Esophagus squamous epithelium (tissue), 5 donors: ENCODE measurements around the gene CIBAR2. TPM values are rescaled to one million over a fixed set of nuclear protein-coding genes. Genes with fewer than 3 reads are reported as not detected.

Experiments
- DNase-seq: peaks from one replicate; lab custom pipeline; 2025; lab: John Stamatoyannopoulos, UW
- H3K27ac ChIP-seq, 4 donors: fragments of 200-600 bp; sonication (generic); one replicate each; pipeline ENCODE4 v1.5.1; 2016 to 2019; ENCODE audit warnings: mild to moderate bottlenecking in 1 of 4
- H3K27me3 ChIP-seq, 4 donors: fragments of 200-600 bp; sonication (generic); 1 replicate in 3 of 4; 2 replicates in 1 of 4; pipeline versions ENCODE4 v1.5.1 to v1.6.0; 2017 to 2021; ENCODE audit warnings: antibody characterized with exemption in 1 of 4
- H3K36me3 ChIP-seq, 3 donors: fragments of 200-600 bp; sonication (generic); one replicate each; pipeline ENCODE4 v1.5.1; 2016 to 2019
- H3K4me1 ChIP-seq, 3 donors: fragments of 200-600 bp; sonication (generic); one replicate each; pipeline ENCODE4 v1.5.1; 2017 to 2019
- H3K4me3 ChIP-seq, 4 donors: fragments of 200-600 bp; sonication (generic); 1 replicate in 3 of 4; 2 replicates in 1 of 4; pipeline ENCODE4 v1.5.1; 2016 to 2019; ENCODE audit warnings: mild to moderate bottlenecking in 2 of 4, moderate library complexity in 1 of 4
- H3K9me3 ChIP-seq, 3 donors: fragments of 200-600 bp; sonication (generic); one replicate each; pipeline ENCODE4 v1.5.1; 2016 to 2019
- CTCF ChIP-seq, 6 experiments: fragments of 450-650 bp in 4 of 6; fragments of 200-600 bp in 2 of 6; sonication (generic) in 2 of 6; IDR thresholded peaks; one replicate each; pipeline ENCODE4 v1.5.1; 2016 to 2019; ENCODE audit warnings: antibody characterized with exemption in 6 of 6, mild to moderate bottlenecking in 4 of 6, moderate library complexity in 4 of 6
- POLR2A ChIP-seq, 4 donors: fragments of 450-650 bp; IDR thresholded peaks; one replicate each; pipeline ENCODE4 v1.6.1; 2017; ENCODE audit warnings: antibody characterized with exemption in 4 of 4, mild to moderate bottlenecking in 4 of 4, moderate library complexity in 3 of 4
- WGBS, 2 donors: methylation state at CpG; one replicate each; pipeline ENCODE4 v1.1.5; 2018; 5-methylcytosine and 5-hydroxymethylcytosine counted together
- intact Hi-C: fragments of 100-400 bp; cut with DNase I; formaldehyde crosslinking; loops from one replicate; pipeline ENCODE4 v1.15.0; 2022
- total RNA-seq, 4 donors: library from RNA; depleted of rRNA; stranded (reverse); fragments of >200 nt; gene quantifications; one replicate each; pipeline ENCODE4 v1.1.0, GENCODE V29; 2016
- donor health status: DM: yes; HTN: yes; CAD: no.

The CIBAR2 gene
- total RNA-seq, 4 donors from 2014 or later = not detected

- H3K27me3 ChIP-seq = no peaks in the 10 kb centered on the region
- peaks cover 0 to 23% (median 0%) of the 10 kb centered on the region in 3 donors for H3K4me1 ChIP-seq
- no peak for DNase-seq
- H3K9me3 ChIP-seq = no peaks in the 10 kb centered on the region
- WGBS, 2 donors = 90 to 92% methylated on average over 4 to 8 of the region's 8 CpGs
- H3K36me3 ChIP-seq = peaks cover 0 to 51% (median 0%) of the 10 kb centered on the region in 3 donors
- no peak overlapping the region for H3K27ac ChIP-seq
- H3K4me3 ChIP-seq = no peak overlapping the region
- TF ChIP-seq POLR2A (IDR thresholded peaks at IDR 0.05) = no peak
- TF ChIP-seq CTCF (IDR thresholded peaks at IDR 0.05) = no peak
- intact Hi-C loops = no loop called here
Observed at GRCh38 chr16:85067426-85067825, 44.8 kb downstream of the CIBAR2 start.

DNA sequence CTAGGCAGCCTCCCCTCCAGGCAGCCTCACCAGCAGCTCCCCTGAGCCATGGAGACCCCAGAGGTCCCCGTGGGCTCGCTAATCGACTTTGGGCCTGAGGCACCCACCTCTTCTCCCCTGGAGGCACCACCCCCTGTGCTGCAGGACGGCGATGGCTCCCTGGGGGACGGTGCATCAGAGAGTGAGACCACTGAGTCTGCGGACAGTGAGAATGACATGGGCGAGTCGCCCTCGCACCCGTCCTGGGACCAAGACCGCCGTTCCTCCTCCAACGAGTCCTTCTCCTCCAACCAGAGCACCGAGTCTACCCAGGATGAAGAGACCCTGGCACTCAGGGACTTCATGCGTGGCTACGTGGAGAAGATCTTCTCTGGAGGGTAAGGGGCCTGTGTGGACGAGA, 45.2 kb downstream of the CIBAR2 start:
- WGBS, 2 donors = 80 to 86% methylated on average over 2 of the region's 18 CpGs
- peaks cover 0 to 51% (median 0%) of the 10 kb centered on the region in 3 donors for H3K36me3 ChIP-seq
- H3K4me1 ChIP-seq = peaks cover 0 to 20% (median 0%) of the 10 kb centered on the region in 3 donors
- no peak overlapping the region for H3K4me3 ChIP-seq
- TF ChIP-seq POLR2A (IDR thresholded peaks at IDR 0.05) = no peak
- TF ChIP-seq CTCF (IDR thresholded peaks at IDR 0.05) = no peak
- H3K27ac ChIP-seq = no peak overlapping the region
- no peak for DNase-seq
- H3K9me3 ChIP-seq = no peaks in the 10 kb centered on the region
- H3K27me3 ChIP-seq = no peaks in the 10 kb centered on the region
- intact Hi-C loops = no loop called here

DNA sequence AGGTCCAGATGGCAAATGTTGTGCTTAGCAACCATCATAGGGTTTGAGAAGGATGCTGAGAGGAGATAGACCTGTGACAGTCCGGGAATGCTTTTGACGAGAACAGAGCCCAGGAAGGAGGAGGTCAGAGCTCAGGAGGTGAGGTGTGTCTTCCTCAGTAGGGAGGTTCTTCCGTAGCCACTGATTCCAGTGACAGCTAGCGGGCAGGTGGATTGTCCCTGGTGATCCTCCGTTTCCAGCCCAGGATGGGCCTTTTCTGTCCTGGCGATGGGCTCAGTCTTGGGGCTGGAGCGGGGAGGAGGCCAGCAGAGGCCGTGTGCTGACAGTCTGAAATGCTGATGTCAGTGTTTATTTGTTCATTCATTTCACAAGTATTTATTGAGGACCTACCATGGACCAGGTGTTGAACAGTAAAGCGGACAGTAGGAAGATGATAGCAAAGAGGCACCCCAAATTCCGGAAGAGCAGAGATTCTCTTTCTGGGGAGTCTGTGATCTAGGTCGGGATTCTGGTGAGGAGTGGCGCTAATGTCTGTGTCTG, 45.9 kb downstream of the CIBAR2 start:
- 84 to 92% methylated on average over 9 to 12 of the region's 12 CpGs for WGBS, 2 donors
- no peak for TF ChIP-seq POLR2A (IDR thresholded peaks at IDR 0.05)
- TF ChIP-seq CTCF (IDR thresholded peaks at IDR 0.05) = no peak
- Histone ChIP-seq H3K27ac (no peak overlapping the region), H3K4me1 (peaks cover 0 to 20% (median 0%) of the 10 kb centered on the region in 3 donors), H3K9me3 (no peaks in the 10 kb centered on the region), H3K4me3 (no peak overlapping the region), H3K36me3 (peaks cover 0 to 46% (median 0%) of the 10 kb centered on the region in 3 donors), H3K27me3 (no peaks in the 10 kb centered on the region)
- no peak for DNase-seq
- intact Hi-C loops = no loop called here

DNA sequence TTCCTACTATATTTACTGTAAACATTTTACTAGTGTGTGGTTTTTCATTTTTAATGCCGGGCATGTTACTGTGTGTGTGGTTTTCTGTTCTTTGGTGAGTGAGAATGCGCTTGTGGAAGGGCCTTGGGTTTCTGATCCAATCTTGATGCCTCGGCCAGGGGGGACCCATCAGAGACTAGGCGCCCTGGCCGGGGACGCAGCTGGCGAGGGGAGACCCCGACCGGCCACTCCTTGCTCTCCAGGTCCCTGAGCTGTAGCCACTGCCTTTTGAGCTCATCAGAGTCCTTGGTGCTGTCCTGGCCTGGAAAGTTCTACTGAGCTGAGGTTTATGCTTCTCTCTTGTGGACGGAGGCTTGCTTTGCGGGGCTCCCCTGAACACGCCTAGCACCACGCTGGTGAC, 47.2 kb downstream of the CIBAR2 start:
- no peak for DNase-seq
- Histone ChIP-seq H3K27ac (no peak overlapping the region), H3K9me3 (no peaks in the 10 kb centered on the region), H3K36me3 (peaks cover 0 to 35% (median 0%) of the 10 kb centered on the region in 3 donors), H3K4me1 (peaks cover 0 to 20% (median 0%) of the 10 kb centered on the region in 3 donors), H3K27me3 (no peaks in the 10 kb centered on the region), H3K4me3 (no peak overlapping the region)
- WGBS, 2 donors = 91 to 100% methylated on average over 7 to 10 of the region's 13 CpGs
- TF ChIP-seq CTCF (IDR thresholded peaks at IDR 0.05) (no peak), POLR2A (IDR thresholded peaks at IDR 0.05) (no peak)
- intact Hi-C loops = no loop called here

DNA sequence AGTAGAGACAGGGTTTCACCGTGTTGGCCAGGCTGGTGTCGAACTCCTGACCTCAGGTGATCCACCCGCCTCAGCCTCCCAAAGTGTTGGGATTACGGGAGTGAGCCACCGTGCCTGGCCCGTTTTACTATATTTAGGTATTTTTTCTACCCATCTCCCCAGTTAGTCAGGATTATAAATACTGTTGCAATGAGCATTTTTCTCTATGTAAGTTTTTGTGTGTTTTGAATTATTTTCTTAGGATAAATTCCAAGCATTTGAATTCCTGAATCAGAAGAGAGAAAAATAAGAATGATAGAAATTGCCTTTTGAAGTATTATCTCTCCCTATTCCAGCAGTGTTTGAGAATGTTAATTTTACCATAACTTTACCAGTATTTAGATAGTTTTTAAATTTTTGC, 48.1 kb downstream of the CIBAR2 start:
- TF ChIP-seq CTCF (IDR thresholded peaks at IDR 0.05) = no peak
- TF ChIP-seq POLR2A (IDR thresholded peaks at IDR 0.05) = no peak
- H3K27ac ChIP-seq = no peak overlapping the region
- H3K36me3 ChIP-seq = peaks cover 0 to 25% (median 0%) of the 10 kb centered on the region in 3 donors
- H3K9me3 ChIP-seq = no peaks in the 10 kb centered on the region
- H3K27me3 ChIP-seq = no peaks in the 10 kb centered on the region
- no peak for DNase-seq
- WGBS, 2 donors = 90 to 97% methylated on average over 6 of the region's 6 CpGs
- intact Hi-C loops = no loop called here
- H3K4me3 ChIP-seq = no peak overlapping the region
- peaks cover 0 to 20% (median 0%) of the 10 kb centered on the region in 3 donors for H3K4me1 ChIP-seq
